Astrocyte (in vitro differentiated cells and primary cell): Measurements from ENCODE around the gene MDFI. TPM values are rescaled to one million over a fixed set of nuclear protein-coding genes. Genes with fewer than 3 reads are reported as not detected.

Experiments
- DNase-seq: peaks from one replicate; pipeline ENCODE4 v3.0.0-alpha.2; 2010; ENCODE audit warnings: low read depth
- FAIRE-seq: peaks from 2 replicates; lab custom pipeline; 2011; peaks lifted over from hg19 to GRCh38; lab: Jason Lieb, UNC
- H2AFZ ChIP-seq: 2 replicates; pipeline ENCODE4 v1.6.0; 2012; ENCODE audit warnings: low read depth, low read length, inconsistent platforms
- H3K27ac ChIP-seq: 2 replicates; pipeline ENCODE4 v1.5.1; 2011; ENCODE audit warnings: low read depth, low read length, inconsistent platforms
- H3K27me3 ChIP-seq: 2 replicates; pipeline ENCODE4 v1.6.0; 2011; ENCODE audit warnings: low read length, inconsistent platforms; ENCODE audit not compliant: insufficient read depth
- H3K36me3 ChIP-seq: 2 replicates; pipeline ENCODE4 v1.5.1; 2011; ENCODE audit warnings: low read length, inconsistent platforms; ENCODE audit not compliant: insufficient read depth
- H3K4me1 ChIP-seq: 2 replicates; pipeline ENCODE4 v1.5.1; 2011; ENCODE audit warnings: low read length, inconsistent platforms; ENCODE audit not compliant: insufficient read depth
- H3K4me2 ChIP-seq: 2 replicates; pipeline ENCODE4 v1.6.0; 2012; ENCODE audit warnings: low read length, inconsistent platforms
- H3K4me3 ChIP-seq: 2 replicates; pipeline ENCODE4 v1.5.1; 2011; ENCODE audit warnings: low read depth, mild to moderate bottlenecking, low read length, inconsistent platforms; ENCODE audit not compliant: insufficient read depth
- H3K79me2 ChIP-seq: 2 replicates; pipeline ENCODE4 v1.6.0; 2012; ENCODE audit warnings: mild to moderate bottlenecking, low read length, inconsistent platforms; ENCODE audit not compliant: insufficient read depth
- H3K9ac ChIP-seq: 2 replicates; pipeline ENCODE4 v1.6.0; 2012; ENCODE audit warnings: mild to moderate bottlenecking, low read length, inconsistent platforms
- H3K9me3 ChIP-seq: 2 replicates; pipeline ENCODE4 v1.5.1; 2012; ENCODE audit warnings: low read depth, mild to moderate bottlenecking, low read length, inconsistent platforms; ENCODE audit not compliant: insufficient read depth
- H4K20me1 ChIP-seq: 2 replicates; pipeline ENCODE4 v1.6.0; 2012; ENCODE audit warnings: low read length, inconsistent platforms; ENCODE audit not compliant: insufficient read depth
- H3K27ac Mint-ChIP-seq: one replicate; pipeline ENCODE4 v1.8.0; 2021; ENCODE audit warnings: mild to moderate bottlenecking, mixed read lengths; ENCODE audit not compliant: unreplicated experiment
- H3K27me3 Mint-ChIP-seq: one replicate; pipeline ENCODE4 v1.8.0; 2021; ENCODE audit warnings: low read depth, mixed read lengths; ENCODE audit not compliant: unreplicated experiment
- H3K36me3 Mint-ChIP-seq: one replicate; pipeline ENCODE4 v1.8.0; 2021; ENCODE audit warnings: low read depth, mixed read lengths; ENCODE audit not compliant: unreplicated experiment
- H3K4me1 Mint-ChIP-seq: one replicate; pipeline ENCODE4 v1.8.0; 2021; ENCODE audit warnings: low read depth, mixed read lengths; ENCODE audit not compliant: unreplicated experiment
- H3K4me3 Mint-ChIP-seq: one replicate; pipeline ENCODE4 v1.8.0; 2021; ENCODE audit warnings: mild to moderate bottlenecking, moderate library complexity, mixed read lengths; ENCODE audit not compliant: unreplicated experiment
- H3K9me3 Mint-ChIP-seq: one replicate; pipeline ENCODE4 v1.8.0; 2021; ENCODE audit warnings: mild to moderate bottlenecking, mixed read lengths; ENCODE audit not compliant: unreplicated experiment
- EZH2 ChIP-seq: IDR thresholded peaks from 2 replicates; pipeline ENCODE4 v1.6.1; 2012; ENCODE audit warnings: mild to moderate bottlenecking, low read length, inconsistent platforms; ENCODE audit not compliant: insufficient read depth
- total RNA-seq: library from RNA; stranded (reverse); gene quantifications from 2 replicates; pipeline ENCODE4 v1.2.1, GENCODE V29; 2021
- TF ChIP-seq, protein P1 (sequence below): IDR thresholded peaks from 2 replicates; pipeline ENCODE4 v1.5.1; 2011; ENCODE audit warnings: low read depth, mild to moderate bottlenecking, inconsistent platforms, low read length, moderate library complexity; ENCODE audit not compliant: insufficient read depth

The MDFI gene
- total RNA-seq, 1 donor from 2014 or later: 144 TPM

DNA sequence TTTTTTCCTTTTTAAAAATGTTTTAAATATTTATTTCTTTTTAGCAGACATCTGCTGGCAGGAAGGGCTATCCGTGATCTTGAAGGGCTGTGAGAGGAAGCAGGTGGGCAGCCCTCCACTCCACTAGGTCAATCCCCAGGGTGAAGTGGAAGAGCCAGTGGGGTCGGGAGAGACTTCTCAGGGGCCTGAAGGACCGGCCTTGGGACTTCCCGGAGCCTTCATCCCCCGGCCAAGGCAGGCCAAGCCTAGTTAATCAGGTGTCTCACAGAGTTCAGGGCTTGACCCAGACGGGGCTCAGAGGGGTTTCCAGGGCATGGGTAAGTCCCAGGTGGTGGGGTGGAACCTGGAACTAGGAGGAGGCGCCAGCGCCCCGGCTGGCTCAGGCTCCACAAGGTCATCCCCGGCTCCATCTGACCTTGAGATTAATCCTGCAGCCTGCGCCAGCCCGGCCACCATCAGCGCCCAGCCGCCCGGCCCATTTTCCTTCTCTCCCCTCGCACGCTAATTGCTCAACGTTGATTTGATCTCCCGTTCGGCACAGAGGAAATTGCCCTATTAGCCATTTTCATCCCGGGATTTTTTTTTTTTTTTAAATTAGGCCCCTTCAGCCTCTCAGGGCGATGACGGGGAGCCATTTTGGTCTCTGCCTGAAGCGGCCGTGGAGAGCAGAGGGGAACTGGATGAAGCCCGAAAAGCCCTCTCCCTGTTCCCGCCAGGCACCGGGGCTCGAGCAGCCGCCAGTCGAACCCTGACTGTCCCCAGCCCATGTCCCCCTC is 44.4 kb downstream of the MDFI start:
- DNase-seq (no peak), FAIRE-seq (no peak)
- no peaks in the 10 kb centered on the region for H3K36me3 ChIP-seq
- H3K4me2 ChIP-seq: peak overlapping the region; percentile 85
- peaks cover 3% of the 10 kb centered on the region for H3K4me1 ChIP-seq
- H3K9me3 Mint-ChIP-seq: no peaks in the 10 kb centered on the region
- H3K9me3 ChIP-seq: no peaks in the 10 kb centered on the region
- no peak overlapping the region for H3K4me3 Mint-ChIP-seq
- H4K20me1 ChIP-seq: no peaks in the 10 kb centered on the region
- no peak overlapping the region for H3K27ac Mint-ChIP-seq
- no peaks in the 10 kb centered on the region for H3K27me3 ChIP-seq
- no peaks in the 10 kb centered on the region for H3K36me3 Mint-ChIP-seq
- peak overlapping the region; percentile 50 for H3K9ac ChIP-seq
- no peak overlapping the region for H3K27ac ChIP-seq
- TF ChIP-seq EZH2: no peak
- TF ChIP-seq, protein P1, sequence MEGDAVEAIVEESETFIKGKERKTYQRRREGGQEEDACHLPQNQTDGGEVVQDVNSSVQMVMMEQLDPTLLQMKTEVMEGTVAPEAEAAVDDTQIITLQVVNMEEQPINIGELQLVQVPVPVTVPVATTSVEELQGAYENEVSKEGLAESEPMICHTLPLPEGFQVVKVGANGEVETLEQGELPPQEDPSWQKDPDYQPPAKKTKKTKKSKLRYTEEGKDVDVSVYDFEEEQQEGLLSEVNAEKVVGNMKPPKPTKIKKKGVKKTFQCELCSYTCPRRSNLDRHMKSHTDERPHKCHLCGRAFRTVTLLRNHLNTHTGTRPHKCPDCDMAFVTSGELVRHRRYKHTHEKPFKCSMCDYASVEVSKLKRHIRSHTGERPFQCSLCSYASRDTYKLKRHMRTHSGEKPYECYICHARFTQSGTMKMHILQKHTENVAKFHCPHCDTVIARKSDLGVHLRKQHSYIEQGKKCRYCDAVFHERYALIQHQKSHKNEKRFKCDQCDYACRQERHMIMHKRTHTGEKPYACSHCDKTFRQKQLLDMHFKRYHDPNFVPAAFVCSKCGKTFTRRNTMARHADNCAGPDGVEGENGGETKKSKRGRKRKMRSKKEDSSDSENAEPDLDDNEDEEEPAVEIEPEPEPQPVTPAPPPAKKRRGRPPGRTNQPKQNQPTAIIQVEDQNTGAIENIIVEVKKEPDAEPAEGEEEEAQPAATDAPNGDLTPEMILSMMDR: no peak
- no peaks in the 10 kb centered on the region for H3K79me2 ChIP-seq
- peak overlapping the region; percentile 96 for H2AFZ ChIP-seq
- H3K4me3 ChIP-seq: no peak overlapping the region
- peaks cover 3% of the 10 kb centered on the region for H3K4me1 Mint-ChIP-seq
- H3K27me3 Mint-ChIP-seq: peaks cover 27% of the 10 kb centered on the region

DNA sequence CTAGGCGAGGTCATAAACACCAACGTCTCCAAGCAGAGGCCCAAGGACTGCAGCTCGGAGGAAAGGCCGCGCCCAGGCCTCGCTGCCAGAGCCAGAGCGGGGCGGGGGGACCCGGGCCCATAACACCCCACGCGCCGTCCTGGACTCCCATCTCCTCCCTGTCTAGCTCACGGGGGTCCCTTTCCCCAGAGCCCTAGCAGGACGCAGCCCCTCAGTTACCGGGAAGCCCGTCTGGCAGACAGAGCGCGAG is 44.9 kb downstream of the MDFI start:
- H2AFZ ChIP-seq: peak overlapping the region; percentile 96
- H3K4me2 ChIP-seq: peak overlapping the region; percentile 85
- H3K4me1 ChIP-seq: peaks cover 3% of the 10 kb centered on the region
- H3K9ac ChIP-seq: peak overlapping the region; percentile 50
- no peaks in the 10 kb centered on the region for H3K36me3 Mint-ChIP-seq
- TF ChIP-seq EZH2: no peak
- TF ChIP-seq, protein P1: no peak
- H3K27me3 ChIP-seq: no peaks in the 10 kb centered on the region
- no peaks in the 10 kb centered on the region for H3K9me3 Mint-ChIP-seq
- H3K27ac ChIP-seq: no peak overlapping the region
- no peaks in the 10 kb centered on the region for H3K79me2 ChIP-seq
- H3K36me3 ChIP-seq: no peaks in the 10 kb centered on the region
- peaks cover 3% of the 10 kb centered on the region for H3K4me1 Mint-ChIP-seq
- DNase-seq: no peak
- H3K27ac Mint-ChIP-seq: no peak overlapping the region
- H3K4me3 ChIP-seq: peak overlapping the region; percentile 48
- peaks cover 29% of the 10 kb centered on the region for H3K27me3 Mint-ChIP-seq
- H4K20me1 ChIP-seq: no peaks in the 10 kb centered on the region
- H3K4me3 Mint-ChIP-seq: no peak overlapping the region
- no peak for FAIRE-seq
- H3K9me3 ChIP-seq: no peaks in the 10 kb centered on the region

DNA sequence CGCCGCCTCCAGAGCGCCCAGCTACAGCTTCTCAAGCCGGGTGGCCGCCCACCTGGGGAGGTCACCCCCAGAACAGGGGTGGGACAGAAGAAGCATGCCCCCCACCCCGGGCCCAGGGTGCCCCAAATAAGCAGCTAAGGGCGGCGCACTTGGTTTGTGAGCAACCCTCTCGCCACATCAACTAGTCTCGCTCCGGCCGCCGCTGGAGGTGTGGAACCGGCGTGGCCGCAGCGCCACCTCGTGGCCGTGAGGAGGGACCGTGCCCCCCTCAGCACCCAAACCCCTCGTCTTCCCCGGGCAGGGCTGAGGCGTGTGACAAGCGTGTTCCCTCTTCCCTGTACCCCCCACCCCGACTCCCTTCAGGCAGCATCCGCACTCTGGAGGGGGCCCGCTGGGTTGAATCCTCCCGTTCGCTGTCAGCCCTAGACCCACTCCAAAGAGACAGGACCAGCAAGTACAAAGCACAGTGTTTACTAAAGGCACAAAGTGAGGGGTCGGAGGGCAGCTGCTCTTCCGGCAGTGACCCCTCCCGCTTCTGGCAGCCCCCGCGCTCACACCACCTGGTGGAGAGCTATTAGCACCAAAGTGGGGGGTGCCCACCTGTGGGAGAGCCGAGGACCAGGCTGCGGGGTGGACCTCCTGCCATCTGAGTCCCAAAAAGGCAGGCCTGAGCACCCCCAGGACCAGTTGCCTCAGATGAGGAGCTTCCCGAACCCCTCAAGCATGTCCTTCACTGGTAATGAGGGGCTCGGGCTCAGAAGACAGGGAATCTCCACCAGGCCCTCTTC is 45.4 kb downstream of the MDFI start:
- peak; percentile 32 for DNase-seq
- Histone ChIP-seq H3K9me3 (no peaks in the 10 kb centered on the region), H3K27ac (no peak overlapping the region), H3K4me2 (peak overlapping the region; percentile 85), H3K79me2 (no peaks in the 10 kb centered on the region), H3K36me3 (no peaks in the 10 kb centered on the region), H3K4me3 (peak overlapping the region; percentile 48), H2AFZ (peak overlapping the region; percentile 96), H3K4me1 (peaks cover 3% of the 10 kb centered on the region), H3K27me3 (no peaks in the 10 kb centered on the region), H3K9ac (peak overlapping the region; percentile 50), H4K20me1 (no peaks in the 10 kb centered on the region)
- no peak overlapping the region for H3K27ac Mint-ChIP-seq
- H3K36me3 Mint-ChIP-seq: no peaks in the 10 kb centered on the region
- no peak for FAIRE-seq
- H3K9me3 Mint-ChIP-seq: no peaks in the 10 kb centered on the region
- H3K27me3 Mint-ChIP-seq: peaks cover 30% of the 10 kb centered on the region
- H3K4me3 Mint-ChIP-seq: no peak overlapping the region
- TF ChIP-seq EZH2: no peak
- TF ChIP-seq, protein P1: peak; percentile 68
- peaks cover 5% of the 10 kb centered on the region for H3K4me1 Mint-ChIP-seq
